ENCODE measurements around the gene ABTB1.
"Not testable (repeated sequence)": the region's sequence is repeated elsewhere in the genome, so short reads cannot be mapped to it uniquely, and the experiment has no call there.

ABTB1 gene

DNA sequence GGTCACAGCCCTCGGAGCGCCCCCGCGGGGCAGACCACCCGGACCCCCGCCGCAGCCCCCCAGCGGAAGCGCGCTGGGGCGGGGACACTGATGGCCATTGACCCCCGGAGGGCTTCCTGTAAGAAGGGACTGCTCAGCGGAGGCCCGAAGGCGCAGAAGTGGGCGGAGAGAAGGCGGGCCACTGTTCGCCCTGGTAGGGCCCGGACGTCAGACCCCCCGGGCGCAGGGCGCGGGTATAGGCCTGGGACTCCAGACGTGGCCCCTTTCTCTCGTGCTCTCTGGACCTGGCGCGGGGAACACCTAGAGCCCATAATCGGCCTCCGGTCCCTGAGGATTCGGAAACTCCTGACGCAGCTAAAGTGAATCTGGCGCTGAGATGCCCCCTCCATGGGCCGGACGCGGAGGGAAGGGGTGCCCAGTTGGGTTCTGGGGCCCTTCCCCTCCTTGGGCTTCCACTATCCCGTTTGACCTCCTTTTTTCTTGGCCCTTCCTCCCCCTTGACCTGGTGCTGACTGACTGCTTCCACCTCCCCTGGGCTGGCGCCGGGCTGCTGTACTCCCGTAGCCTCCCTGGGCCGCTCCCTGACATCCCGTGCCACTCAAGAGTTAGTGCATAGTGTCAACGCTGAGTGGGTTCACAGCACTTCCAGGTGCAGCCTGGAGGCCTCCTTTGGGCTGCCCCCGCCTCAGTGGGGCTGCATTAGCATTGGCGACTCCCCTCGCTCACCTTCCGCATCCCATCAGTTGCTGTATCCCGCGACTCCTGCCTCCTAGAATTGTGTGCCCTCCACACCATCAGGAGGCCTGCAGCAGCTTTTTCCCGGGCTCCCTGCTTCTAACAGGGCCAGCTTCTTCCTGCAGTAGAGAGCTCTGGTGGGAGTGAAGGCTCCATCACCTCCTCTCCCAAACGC, 694 bp downstream of the ABTB1 start:
- peak; percentile 75 for DNase-seq (ENCODE audit: low spot score)

DNA sequence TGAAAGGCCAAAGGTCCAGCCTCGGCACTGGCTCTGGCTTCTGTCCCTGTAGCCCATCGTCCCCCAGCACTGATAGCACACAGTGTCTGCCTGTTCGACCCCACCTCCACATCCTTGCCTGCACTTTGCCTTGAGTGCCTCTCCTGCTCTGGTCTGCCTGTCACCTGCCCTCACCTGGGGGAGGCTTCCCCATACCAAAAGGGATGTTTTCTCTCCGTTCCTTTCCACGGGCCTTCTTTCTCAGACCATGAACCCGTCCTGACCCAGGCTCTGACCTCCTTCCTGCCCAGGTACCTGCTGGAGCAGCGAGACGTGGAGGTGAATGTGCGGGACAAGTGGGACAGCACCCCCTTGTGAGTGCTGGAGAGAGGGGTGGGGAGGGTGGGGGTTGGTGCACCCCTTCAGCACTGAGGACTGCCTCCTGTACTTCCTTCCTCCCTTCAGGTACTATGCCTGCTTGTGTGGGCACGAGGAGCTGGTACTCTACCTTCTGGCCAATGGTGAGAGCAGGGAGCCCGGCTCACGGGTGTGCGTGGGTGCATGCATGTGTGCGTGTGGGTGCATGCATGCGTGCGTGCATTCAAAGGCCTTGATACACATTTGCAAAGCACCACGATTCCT, 1.5 kb downstream of the ABTB1 start:
- DNase-seq (ENCODE audit: low spot score) = no peak

DNA sequence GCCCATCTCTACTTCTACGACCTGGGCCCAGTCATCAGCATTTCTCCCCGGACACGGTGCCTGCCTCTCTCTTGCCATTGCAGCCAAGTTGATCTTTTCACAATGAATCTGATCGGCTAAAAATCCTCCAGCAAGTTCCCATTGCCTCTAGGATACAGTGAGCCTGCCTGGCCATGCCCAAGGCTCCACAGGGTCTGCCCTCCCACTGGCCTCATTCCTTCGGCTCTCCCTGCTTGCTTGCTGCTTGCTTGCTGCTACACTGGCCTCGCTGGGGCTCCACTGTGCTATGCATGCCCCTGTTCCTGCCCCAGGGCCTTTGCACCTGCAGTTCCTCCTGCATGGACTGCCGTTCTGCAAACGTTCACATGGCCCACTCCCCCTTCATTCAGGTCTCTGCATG, 2.0 kb downstream of the ABTB1 start:
- DNase-seq (ENCODE audit: low spot score) = no peak

DNA sequence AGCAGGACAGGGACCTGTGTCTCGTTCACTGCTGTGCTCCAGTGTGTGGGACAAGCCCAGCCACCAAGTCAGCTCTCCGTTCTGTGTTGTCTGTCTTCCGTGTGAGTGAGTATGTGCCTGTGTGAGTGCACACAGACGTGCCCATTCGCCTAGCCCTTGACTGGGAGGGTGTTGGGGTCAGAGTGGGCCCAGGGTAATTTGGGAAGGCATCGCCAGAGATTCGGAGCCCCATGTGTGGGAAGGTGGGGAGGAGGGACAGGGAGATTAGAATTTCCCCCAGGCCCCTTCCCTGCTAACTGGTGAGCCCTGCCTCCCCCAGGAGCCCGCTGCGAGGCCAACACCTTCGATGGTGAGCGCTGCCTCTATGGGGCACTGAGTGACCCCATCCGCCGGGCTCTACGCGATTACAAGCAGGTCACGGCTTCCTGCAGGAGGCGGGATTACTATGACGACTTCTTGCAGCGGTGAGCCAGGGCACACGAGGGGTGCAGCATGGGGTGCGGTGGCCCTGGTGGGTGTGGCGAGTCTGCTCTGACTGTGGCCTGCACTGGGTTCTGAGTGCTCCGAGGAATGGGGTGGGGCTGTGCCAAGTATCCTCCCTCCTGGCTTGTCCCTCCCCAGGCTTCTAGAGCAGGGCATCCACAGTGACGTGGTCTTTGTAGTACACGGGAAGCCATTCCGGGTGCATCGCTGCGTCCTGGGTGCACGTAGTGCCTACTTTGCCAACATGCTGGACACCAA, 3.1 kb downstream of the ABTB1 start:
- no peak for DNase-seq (ENCODE audit: low spot score)

DNA sequence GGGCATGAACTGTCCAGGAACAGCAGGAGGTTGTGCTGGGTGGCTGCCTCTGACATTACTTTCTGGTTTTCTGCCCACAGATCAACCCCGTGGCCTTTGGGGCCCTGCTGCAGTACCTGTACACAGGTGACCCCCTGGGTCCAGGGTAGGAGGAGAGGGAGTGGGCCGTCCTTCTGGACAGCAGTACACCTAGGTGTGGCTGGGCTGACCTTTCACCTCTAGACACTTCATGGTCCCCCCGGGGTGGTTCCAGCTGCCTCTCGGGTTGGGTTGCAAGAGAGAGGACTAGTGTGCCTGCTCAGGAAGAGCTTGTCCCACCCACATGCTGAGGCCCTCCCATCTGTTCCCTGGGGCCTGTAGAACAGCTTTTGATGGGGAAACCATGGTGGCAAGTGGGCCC, 3.7 kb downstream of the ABTB1 start:
- DNase-seq (ENCODE audit: low spot score) = no peak

DNA sequence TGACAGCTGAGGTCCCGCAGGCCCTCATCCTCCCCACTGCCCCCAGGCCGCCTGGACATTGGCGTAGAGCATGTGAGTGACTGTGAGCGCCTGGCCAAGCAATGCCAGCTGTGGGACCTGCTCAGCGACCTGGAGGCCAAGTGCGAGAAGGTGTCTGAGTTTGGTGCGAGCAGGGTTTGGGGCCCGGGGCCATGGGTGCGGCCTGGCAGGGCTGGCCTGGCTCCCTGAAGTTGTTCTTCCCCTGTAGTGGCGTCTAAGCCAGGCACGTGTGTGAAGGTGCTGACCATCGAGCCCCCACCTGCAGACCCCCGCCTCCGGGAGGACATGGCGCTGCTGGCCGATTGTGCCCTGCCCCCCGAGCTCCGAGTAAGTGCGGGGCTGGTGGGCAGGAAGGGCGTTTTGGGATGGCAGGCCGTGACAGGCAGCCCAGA, 4.2 kb downstream of the ABTB1 start:
- DNase-seq (ENCODE audit: low spot score) = no peak

DNA sequence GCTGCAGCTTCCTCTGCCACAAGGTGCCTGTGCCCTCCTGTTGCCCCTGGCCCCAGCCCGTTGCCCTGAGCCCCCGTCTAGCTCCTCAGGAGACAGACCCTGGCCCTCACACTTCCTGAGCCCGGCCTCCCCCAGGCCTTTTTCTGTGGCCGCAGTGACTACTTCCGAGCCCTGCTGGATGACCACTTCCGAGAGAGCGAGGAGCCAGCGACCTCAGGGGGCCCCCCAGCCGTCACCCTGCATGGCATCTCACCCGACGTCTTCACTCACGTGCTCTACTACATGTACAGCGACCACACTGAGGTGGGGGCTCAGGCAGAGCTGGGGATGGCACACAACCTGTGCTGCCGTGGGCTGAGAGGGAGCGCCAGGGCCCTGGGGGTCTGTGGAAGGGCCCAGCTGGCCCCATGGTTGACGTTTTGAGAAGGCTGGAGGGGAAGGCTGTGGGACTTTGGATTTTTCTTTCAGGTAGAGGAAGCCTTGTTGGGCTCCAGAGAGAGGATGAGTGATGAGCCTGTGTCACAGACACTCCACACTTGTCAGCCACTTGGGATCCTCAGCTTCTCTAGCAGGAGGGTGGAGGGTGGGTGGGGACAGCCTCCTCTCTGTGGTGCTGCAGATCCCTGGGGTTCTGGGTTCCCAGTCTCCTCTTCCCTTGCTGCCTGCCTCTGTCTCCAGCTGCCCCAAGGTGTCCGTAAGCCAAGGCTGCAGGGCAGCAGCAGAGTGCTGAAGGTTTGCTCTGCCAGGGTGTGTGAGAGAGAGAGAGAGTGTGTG, 5.0 kb downstream of the ABTB1 start:
- no peak for DNase-seq (ENCODE audit: low spot score)

DNA sequence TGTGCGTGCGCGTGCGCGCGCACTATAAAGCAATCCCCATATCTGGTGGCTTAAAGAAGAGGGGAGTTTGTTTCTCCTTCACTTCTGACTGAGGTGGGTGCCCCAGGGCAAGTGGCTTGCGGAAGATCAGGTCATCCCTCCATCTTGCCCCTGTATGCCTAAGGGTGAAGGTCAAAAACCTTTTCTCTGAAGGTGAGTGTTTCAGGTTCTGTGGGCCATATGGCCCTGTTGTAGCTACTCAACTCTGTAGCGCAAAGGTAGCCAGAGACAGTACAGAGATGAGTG, 5.5 kb downstream of the ABTB1 start:
- no peak for DNase-seq (ENCODE audit: low spot score)

DNA sequence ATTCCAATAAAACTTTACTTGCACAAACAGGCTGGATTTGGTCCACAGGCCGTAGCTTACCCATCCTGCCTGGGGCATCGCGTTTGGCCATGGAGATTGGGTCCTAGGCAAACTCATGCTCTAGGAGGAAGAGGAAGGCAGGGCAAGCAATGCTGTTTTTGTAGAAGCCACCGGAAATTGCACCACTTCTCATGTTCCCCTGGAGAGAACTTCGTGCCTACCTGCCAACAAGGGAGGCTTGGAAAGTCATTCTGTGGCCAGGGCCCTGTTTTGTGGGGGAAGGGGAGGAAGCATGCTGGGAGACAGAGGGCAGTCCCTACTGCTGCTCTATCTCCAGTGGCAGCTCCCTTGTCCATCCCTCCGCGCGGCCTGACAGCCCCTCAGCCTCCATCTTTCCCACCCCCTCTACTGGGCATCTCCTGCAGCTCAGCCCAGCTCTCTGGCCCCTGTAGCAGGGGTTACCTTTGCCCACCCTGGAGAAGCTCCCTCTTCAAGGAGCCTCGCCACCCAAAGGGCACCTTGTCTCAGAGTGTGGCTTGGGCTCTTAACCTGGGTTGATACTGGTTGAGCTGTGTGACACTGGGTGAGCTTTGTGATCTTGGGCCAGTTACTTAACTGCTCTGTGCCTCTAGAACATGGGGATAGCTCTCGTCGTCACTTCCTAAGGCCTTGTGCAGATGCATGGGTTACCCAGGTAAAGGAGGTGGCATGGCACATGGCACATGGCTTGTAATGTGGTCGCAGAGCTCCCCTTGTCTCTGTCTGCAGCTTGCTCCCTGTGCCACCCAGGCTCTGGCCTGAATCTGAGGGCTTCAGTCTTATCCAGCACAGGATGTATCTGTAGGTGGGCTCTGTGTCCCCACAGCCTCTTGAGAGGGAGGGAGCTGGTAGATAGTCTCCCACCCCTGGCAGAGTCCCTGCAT, 6.1 kb downstream of the ABTB1 start:
- no peak for DNase-seq (ENCODE audit: low spot score)

DNA sequence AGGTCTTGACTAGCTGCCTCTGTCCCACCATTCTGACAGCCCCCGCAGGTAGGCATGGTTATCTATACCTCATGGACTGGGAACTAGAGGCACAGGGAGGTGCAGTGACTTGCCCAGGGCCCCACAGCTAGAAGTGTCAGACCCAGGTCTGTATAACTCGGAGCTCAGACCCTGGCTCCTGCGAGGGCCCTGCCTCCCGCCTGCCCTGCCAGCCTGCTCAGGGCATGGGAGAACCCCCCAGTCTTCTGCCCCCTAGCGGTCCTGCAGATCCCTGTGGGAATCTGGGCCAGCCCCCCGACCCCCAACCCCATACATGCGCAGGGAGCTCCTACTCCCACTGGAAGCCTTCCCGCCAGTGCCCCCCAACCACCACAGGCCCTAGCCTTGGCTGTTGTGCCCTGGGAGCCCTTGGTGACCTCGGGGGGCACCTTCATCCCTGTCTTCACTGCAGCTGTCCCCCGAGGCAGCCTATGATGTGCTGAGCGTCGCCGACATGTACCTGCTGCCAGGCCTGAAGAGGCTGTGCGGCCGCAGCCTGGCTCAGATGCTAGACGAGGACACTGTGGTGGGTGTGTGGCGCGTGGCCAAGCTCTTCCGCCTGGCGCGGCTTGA, 6.9 kb downstream of the ABTB1 start:
- no peak for DNase-seq (ENCODE audit: low spot score)

DNA sequence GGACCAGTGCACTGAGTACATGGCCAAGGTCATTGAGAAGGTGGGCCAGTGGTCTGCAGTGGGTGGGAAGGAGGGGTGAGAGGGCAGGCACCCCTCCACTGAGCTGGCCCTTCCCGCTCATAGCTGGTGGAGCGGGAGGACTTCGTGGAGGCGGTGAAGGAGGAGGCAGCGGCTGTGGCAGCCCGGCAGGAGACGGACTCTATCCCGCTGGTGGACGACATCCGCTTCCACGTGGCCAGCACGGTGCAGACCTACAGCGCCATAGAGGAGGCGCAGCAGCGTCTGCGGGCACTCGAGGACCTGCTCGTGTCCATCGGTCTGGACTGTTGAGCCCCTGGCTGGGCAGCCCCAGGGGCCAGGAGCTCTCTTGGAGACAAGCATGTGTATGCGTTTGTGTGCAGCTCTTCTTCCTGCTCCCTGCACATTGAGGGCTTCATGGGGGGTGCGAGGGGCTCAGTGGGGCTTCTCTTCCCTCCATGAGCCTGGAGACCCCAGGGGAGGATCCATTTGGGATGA, 7.5 kb downstream of the ABTB1 start:
- DNase-seq (ENCODE audit: low spot score) = no peak

DNA sequence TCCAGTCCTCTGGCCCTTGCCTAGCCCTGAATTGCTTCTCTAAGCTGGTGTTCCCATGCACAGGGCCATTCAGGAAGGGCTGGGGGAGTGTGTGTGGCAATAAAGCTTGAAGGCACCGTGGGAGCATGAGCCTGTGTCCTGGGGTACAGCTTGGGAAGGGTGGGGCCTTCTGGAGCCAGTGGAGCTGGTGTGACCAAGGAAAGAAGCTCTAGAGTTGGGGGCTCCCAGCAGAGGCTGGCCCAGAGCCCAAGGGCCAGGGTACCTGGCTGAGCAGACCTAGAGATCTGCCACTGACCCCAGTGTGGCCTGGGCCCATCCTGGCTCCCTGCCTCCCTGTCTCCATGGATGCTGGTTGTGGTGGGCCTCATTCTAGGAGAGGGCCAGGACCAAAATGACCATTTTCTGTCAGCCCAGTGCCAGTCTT, 8.1 kb downstream of the ABTB1 start:
- no peak for DNase-seq (ENCODE audit: low spot score)

DNA sequence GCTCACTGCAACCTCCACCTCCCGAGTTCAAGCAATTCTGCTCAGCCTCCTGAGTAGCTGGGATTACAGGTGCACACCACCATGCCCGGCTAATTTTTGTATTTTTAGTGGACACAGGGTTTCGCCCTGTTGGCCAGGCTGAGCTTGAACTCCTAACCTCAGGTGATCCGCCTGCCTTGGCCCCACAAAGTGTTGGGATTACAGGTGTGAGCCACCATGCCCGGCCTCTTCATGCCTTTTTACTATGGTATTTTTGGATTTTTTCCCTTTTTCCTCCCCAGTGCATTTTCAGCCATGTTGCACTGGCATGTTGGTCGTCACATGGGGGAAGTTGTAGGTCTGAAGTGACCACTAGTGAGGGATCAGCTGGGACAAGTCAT, 9.4 kb downstream of the ABTB1 start:
- DNase-seq (ENCODE audit: low spot score) = not testable (repeated sequence)

DNA sequence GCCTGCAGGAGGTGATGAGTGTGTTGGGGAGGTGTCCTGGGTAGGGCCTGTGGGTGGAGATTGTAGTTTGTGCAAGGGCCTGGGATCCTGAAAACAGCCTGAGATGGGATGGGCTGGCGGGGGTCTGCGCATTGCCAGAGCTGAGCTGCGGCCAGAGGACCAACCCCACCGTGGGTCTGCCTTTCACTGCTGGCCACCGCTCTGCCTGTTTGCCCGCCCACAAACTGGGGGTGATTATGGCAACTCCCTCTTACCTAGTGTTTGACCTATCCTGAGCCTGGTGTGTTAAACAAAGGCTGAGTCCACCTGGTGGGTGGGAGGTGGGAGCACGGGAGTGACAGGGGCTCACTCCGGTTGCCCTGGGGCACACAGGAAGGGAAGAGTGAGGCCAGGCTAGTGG, 9.8 kb downstream of the ABTB1 start:
- no peak for DNase-seq (ENCODE audit: low spot score)

DNA sequence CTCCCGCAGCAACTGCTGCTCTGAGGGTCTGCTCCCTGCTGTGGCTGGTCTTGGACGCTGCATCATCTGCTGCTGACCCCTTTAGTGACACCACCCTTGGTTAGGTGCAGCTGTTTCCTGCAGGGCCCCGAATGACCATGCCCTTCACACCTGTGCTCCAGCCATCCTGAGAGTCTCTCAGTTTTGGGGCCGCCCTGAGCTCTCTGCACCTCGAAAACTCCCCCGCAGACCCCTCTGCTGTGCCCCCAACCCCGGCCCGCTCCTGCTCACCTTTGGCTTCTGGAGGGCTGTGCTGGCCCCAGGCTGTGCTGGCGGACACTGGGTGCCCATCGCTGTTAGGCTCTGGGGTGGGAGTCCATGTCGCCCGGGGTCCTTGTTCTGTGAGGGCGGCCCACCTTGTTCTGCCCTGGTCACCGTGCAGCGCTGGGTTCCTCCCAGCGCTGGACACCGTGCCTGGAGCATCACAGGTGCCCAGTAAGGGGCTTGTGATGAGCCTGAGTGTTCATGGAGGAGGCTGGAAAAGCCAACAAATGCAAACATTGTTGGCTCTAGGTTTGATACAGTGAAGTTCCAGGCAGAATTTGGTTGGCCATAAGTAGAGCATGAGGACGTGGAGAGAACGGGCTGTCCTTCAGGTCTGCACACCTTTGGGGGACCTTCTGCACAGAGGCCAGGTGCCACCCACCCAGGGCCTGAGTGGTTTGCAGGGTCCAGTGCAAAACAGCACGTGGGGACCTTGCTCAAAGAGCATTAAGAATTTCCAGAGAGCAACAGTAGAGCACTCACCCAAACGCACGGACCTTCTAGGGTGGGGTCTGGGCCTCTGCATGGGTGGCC, 12.3 kb downstream of the ABTB1 start:
- DNase-seq (ENCODE audit: low spot score) = no peak

DNA sequence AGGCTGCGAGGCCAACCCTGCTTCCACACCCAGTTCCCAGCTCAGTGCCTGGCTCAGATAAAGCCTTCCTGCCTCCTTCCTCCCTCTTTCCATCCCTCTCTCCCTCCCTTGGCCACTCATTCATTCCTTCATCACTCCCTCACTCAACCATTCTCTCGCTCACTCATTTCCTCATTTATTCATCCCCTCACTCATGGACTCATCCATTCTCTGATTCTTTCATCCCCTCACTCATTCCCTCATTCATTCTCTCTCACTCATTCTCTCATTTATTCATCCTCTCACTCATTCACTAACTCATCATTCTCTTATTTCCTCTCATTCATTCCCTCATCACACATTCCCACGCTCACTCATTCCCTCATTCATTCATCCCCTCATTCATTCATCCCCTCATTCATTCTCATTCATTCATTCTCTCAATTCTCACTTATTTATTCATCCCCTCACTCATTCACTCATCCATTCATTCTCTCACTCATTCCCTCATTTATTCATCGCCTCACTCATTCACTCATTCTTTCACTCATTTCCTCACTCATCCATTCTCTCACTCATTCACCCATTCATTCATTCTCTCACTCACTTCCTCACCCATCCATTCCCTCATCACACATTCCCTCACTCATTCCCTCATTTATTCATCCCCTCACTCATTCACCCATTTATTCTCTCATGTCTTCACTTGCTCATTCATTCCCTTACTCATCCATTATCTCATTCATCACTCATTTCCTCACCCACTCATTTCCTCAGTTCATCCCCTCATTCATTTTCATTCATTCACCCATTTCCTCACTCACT, 13.2 kb downstream of the ABTB1 start:
- DNase-seq (ENCODE audit: low spot score) = no peak

DNA sequence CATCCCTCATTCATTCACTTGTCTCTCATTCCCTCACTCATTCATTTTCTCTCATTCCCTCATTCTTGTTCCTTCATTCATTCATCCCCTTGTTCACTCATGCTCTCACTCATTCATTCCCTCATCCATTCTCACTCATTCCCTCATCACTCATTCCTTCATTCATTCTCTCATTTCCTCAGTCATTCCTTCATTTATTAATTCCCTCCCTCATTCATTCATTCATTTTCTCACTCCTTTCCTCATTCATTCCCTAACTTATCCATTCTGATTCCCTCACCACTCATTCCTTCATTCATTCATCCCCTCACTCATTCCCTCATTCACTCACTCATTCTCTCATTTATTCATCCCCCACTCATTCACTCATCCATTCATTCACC, 13.8 kb downstream of the ABTB1 start:
- no peak for DNase-seq (ENCODE audit: low spot score)

DNA sequence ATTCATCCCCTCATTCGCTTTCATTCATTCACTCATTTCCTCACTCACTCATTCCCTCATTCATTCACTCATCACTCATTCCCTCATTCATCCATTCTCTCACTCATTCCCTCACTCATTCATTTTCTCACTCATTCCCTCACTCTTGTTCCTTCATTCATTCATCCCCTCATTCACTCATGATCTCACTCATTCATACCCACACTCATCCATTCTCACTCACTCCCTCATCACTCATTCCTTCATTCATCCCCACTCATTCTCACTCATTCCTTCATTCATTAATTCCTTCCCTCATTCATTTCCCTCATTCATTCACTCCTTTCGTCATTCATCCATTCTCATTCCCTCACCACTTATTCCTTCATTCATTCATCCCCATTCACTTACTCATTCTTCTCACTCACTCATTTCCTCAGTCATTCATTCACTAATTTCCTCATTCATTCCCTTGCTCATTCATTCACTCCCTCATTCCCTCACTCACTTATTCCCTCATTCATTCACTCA, 14.5 kb downstream of the ABTB1 start:
- DNase-seq (ENCODE audit: low spot score) = no peak

DNA sequence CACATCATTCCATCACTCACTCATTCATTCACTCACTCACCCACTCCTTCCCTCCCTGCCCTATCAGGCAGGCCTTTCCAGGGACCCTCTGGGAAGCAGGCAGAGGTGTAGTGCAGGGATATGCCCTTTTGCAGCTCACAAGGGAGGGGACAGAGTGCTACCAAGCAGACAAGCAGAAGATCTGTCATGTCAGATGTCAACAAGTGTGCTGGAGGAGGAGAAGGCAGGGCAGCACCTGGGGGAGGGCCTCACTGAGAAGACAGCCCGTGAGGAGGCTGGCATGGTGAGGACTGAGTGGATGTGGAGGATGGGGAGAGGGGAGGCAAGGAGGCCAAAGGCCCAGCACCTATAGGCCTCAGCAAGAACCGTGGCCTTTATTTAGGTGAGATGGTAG, 15.3 kb downstream of the ABTB1 start:
- no peak for DNase-seq (ENCODE audit: low spot score)
